Subcutaneous abdominal adipose tissue (tissue), 5 donors: ENCODE data around the gene CLN6.
"Not testable (repeated sequence)": the region's sequence is repeated elsewhere in the genome, so short reads cannot be mapped to it uniquely, and the experiment has no call there.

ENCODE experiments used
- H3K27ac ChIP-seq: one replicate; pipeline ENCODE4 v1.7.0; 2013; ENCODE audit warnings: low read depth, mild to moderate bottlenecking, inconsistent platforms, low read length, moderate library complexity
- H3K27me3 ChIP-seq, 5 donors: one replicate each; pipeline ENCODE4 v1.7.0; 2013; ENCODE audit warnings: low read length in 5 of 5, inconsistent platforms in 1 of 5; ENCODE audit not compliant: control insufficient read depth in 5 of 5, insufficient read depth in 4 of 5
- H3K36me3 ChIP-seq, 5 donors: one replicate each; pipeline ENCODE4 v1.7.0; 2013; ENCODE audit warnings: low read length in 5 of 5; ENCODE audit not compliant: control insufficient read depth in 5 of 5, insufficient read depth in 5 of 5
- H3K4me1 ChIP-seq, 5 donors: one replicate each; pipeline ENCODE4 v1.7.0; 2013; ENCODE audit warnings: low read length in 5 of 5, mild to moderate bottlenecking in 3 of 5, moderate library complexity in 1 of 5; ENCODE audit not compliant: control insufficient read depth in 5 of 5, insufficient read depth in 5 of 5
- H3K4me3 ChIP-seq, 5 donors: one replicate each; pipeline ENCODE4 v1.7.0; 2013; ENCODE audit warnings: low read length in 5 of 5, low read depth in 1 of 5
- H3K9ac ChIP-seq, 5 donors: one replicate each; pipeline ENCODE4 v1.7.0; 2013; ENCODE audit warnings: low read length in 5 of 5, mild to moderate bottlenecking in 4 of 5, moderate library complexity in 3 of 5
- H3K9me3 ChIP-seq, 5 donors: one replicate each; pipeline ENCODE4 v1.7.0; 2013; ENCODE audit warnings: low read length in 5 of 5; ENCODE audit not compliant: control insufficient read depth in 5 of 5
- donor health status: healthy.
- donor health status: healthy.
- donor health status: healthy.
- donor health status: healthy.
- donor health status: healthy.

The CLN6 gene

GRCh38 chr15:68224108-68224507 lies 5.4 kb downstream of the CLN6 start:
- Histone ChIP-seq H3K27ac (no peak overlapping the region), H3K4me1 (peaks cover 5 to 20% (median 14%) of the 10 kb centered on the region in 5 donors), H3K9me3 (no peaks in the 10 kb centered on the region), H3K4me3 (no peak overlapping the region), H3K36me3 (no peaks in the 10 kb centered on the region), H3K27me3 (no peaks in the 10 kb centered on the region), H3K9ac (no peak overlapping the region)

DNA sequence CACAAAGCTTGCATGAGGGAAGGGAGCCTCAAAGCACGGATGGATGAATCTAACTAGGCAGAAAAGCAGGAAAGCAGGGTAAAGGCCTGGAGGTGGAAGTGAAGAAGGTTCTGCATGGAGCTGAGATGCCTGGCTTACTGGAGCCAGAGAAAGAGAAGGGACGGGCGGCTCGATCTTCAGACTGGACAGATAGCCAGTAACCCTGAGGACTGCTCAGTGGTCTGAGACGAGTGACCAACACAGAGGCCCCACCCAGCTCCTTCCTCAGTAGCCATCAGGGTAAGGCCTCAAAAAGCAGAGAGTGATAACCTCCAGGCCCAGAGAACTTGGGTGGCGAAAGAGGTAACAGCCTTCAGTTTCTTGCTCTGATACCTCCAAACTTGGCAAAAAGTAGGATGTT lies 6.4 kb downstream of the CLN6 start:
- H3K4me3 ChIP-seq, result no peak overlapping the region
- H3K9me3 ChIP-seq, result no peaks in the 10 kb centered on the region
- no peak overlapping the region for H3K27ac ChIP-seq
- no peaks in the 10 kb centered on the region for H3K36me3 ChIP-seq
- no peak overlapping the region for H3K9ac ChIP-seq
- no peaks in the 10 kb centered on the region for H3K27me3 ChIP-seq
- peaks cover under 1 to 11% (median 6%) of the 10 kb centered on the region in 5 donors for H3K4me1 ChIP-seq

DNA sequence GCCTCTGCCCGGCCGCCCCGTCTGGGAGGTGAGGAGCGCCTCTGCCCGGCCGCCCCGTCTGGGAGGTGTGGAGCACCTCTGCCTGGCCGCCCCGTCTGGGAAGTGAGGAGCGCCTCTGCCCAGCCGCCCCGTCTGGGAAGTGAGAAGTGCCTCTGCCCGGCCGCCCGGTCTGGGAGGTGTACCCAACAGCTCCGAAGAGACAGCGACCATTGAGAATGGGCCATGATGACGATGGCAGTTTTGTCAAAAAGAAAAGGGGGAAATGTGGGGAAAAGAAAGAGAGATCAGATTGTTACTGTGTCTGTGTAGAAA lies 7.1 kb downstream of the CLN6 start:
- not testable (repeated sequence) for H3K4me1 ChIP-seq, H3K9ac ChIP-seq, H3K36me3 ChIP-seq, H3K27me3 ChIP-seq, H3K9me3 ChIP-seq, H3K4me3 ChIP-seq, H3K27ac ChIP-seq

- H3K27me3 ChIP-seq, H3K27ac ChIP-seq, H3K36me3 ChIP-seq: not testable (repeated sequence)
Measured at GRCh38 chr15:68221530-68222431, 7.7 kb downstream of the CLN6 start.

GRCh38 chr15:68220967-68221366 lies 8.6 kb downstream of the CLN6 start:
- no peak overlapping the region for H3K4me3 ChIP-seq
- H3K9me3 ChIP-seq, result no peaks in the 10 kb centered on the region
- H3K27me3 ChIP-seq, result no peaks in the 10 kb centered on the region
- H3K36me3 ChIP-seq, result peaks cover 0 to 2% (median 0%) of the 10 kb centered on the region in 5 donors
- no peak overlapping the region for H3K27ac ChIP-seq
- no peak overlapping the region for H3K9ac ChIP-seq
- H3K4me1 ChIP-seq, result peaks cover 0 to 4% (median 0%) of the 10 kb centered on the region in 5 donors

More at GRCh38 chr15:68221530-68222431, 7.7 kb downstream of the CLN6 start:
- H3K9me3 ChIP-seq, H3K4me3 ChIP-seq, H3K9ac ChIP-seq, H3K4me1 ChIP-seq: not testable (repeated sequence)

DNA sequence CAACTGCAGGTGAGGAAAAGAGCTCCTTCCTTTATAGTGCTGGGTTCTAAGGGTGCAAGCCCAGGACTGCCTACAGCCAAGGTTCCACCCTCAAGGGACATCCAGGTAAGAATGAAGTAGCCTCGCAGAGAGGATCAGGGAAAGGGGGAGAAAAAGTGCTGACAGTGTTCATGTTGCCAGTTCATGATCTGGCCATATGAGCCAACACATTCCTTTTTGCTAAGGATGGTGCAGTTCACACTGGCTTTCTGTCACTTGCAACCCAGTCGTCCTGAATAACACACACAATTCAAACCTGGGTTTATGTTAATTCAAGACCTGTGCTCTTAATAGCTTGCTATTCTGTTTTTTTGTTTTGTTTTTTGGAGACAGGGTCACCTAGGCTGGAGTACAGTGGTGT lies 9.0 kb downstream of the CLN6 start:
- Histone ChIP-seq H3K4me1 (peaks cover 0 to 4% (median 0%) of the 10 kb centered on the region in 5 donors), H3K9ac (no peak overlapping the region), H3K4me3 (no peak overlapping the region), H3K36me3 (peaks cover 0 to 2% (median 0%) of the 10 kb centered on the region in 5 donors), H3K9me3 (no peaks in the 10 kb centered on the region), H3K27ac (no peak overlapping the region), H3K27me3 (no peaks in the 10 kb centered on the region)

DNA sequence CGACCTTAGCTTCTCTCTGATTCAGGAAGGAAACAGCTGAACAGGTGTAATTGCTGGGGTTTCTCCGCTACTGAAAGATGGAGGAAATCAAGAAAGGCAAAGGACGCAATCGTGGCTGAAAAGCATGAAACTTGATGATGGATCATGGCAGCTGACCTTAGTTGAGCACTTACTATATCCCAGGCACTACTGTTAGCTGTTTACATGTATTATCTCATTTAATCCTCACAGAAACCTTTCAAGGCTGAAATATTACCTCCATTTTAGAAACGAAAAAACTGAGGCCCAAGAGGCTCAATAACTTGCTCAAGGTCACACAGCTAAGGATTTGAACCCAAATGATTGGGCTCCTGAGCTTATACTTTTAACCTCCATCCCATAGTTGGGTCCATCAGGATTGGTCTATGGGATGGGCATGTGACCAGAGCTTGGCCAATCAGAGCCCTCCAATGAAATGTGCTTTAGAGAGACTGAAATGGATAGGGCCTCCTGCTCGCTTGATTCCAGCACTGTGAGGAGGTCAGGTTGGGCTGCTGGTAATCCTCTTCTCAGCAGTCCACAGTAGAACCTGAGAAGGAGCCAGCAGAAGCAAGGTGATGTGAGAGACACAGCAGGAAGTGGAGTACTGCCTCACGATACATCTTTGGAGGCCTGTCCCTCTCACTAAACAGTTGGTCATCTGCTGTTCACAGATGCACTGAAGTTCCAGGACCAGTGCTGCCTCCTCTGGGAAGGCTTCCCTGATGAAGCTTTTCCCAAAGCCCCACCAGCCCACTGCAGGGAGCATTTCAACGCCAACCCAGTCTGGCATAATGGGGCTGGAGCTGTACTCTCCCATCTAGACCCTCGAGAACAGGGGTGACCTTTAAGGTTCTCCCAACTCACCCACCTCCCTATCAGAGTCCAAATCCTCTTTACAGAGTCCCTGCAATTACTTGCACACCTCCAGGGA lies 10.4 kb downstream of the CLN6 start:
- Histone ChIP-seq H3K4me1 (peaks cover 0 to 6% (median 3%) of the 10 kb centered on the region in 5 donors), H3K9ac (no peak overlapping the region), H3K27me3 (no peaks in the 10 kb centered on the region), H3K27ac (no peak overlapping the region), H3K9me3 (no peaks in the 10 kb centered on the region), H3K4me3 (no peak overlapping the region), H3K36me3 (peaks cover 0 to 2% (median 0%) of the 10 kb centered on the region in 5 donors)

DNA sequence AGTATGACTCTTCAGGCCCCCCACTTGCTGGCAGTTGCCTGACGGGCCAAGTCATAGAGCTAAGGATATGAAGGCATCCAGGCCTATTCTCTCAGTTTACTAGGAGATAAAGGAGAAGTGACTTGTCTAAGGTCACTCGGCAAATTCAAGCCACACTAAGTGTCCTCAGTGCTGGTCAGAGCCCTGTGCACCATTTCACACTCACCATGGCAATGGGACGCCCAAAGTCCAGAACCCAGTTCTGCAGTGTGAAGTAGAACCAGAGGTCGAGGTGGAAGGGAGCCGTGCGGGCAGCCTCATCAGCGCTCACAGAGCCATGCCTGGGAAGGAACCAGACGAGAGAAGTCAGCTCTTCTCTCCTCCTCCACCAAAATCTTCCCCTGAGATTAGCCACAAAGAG lies 11.2 kb downstream of the CLN6 start:
- Histone ChIP-seq H3K9me3 (no peaks in the 10 kb centered on the region), H3K4me1 (peaks cover 0 to 6% (median 3%) of the 10 kb centered on the region in 5 donors), H3K4me3 (no peak overlapping the region), H3K27me3 (no peaks in the 10 kb centered on the region), H3K36me3 (peaks cover 0 to 2% (median 0%) of the 10 kb centered on the region in 5 donors), H3K9ac (no peak overlapping the region), H3K27ac (no peak overlapping the region)

DNA sequence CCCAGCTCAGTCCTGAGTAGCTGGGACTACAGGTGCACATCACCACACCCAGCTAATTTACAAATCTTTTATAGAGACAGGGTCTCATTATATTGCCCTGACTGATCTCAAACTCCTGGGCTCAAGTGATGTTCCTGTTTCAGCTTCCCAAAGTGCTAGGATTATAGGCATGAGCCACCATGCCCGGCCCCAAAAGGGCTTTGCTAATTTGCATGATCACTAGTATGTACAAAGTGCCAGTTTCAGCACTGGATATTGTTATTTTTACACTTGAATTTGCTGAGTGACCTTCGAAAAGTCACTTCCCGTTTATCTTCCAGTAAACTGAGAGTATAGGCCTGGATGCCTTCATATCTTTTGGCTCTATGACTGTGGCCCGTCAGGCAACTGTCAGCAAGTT lies 12.2 kb downstream of the CLN6 start:
- H3K4me3 ChIP-seq, result no peak overlapping the region
- H3K36me3 ChIP-seq, result peaks cover 0 to 2% (median 0%) of the 10 kb centered on the region in 5 donors
- no peaks in the 10 kb centered on the region for H3K9me3 ChIP-seq
- H3K27me3 ChIP-seq, result no peaks in the 10 kb centered on the region
- H3K4me1 ChIP-seq, result peaks cover 0 to 6% (median 3%) of the 10 kb centered on the region in 5 donors
- H3K27ac ChIP-seq, result no peak overlapping the region
- no peak overlapping the region for H3K9ac ChIP-seq

GRCh38 chr15:68214838-68215254 lies 14.7 kb downstream of the CLN6 start:
- peaks cover 0 to 6% (median 0%) of the 10 kb centered on the region in 5 donors for H3K36me3 ChIP-seq
- H3K9ac ChIP-seq, result no peak overlapping the region
- H3K27me3 ChIP-seq, result no peaks in the 10 kb centered on the region
- H3K4me3 ChIP-seq, result no peak overlapping the region
- peaks cover 0 to 14% (median 7%) of the 10 kb centered on the region in 5 donors for H3K4me1 ChIP-seq
- no peaks in the 10 kb centered on the region for H3K9me3 ChIP-seq
- H3K27ac ChIP-seq, result no peak overlapping the region
